Lung (tissue), 12 donors: ENCODE results near the gene DZIP3. TPM values are rescaled to one million over a fixed set of nuclear protein-coding genes. Genes with fewer than 3 reads are reported as not detected.

Source experiments
- ATAC-seq: fragments of 200-7000 bp; cut with Tn5 transposase; one replicate; pipeline ENCODE4 v1.9.1; 2020; ENCODE audit warnings: moderate number of reproducible peaks; ENCODE audit not compliant: insufficient read depth, low FRiP score
- DNase-seq, 3 donors: peaks; one replicate each; pipeline ENCODE4 v3.0.0-alpha.2; 2013 to 2017
- H3K27ac ChIP-seq, 2 donors: one replicate each; pipeline ENCODE4 v1.5.1; 2013; ENCODE audit warnings: mild to moderate bottlenecking in 2 of 2, moderate library complexity in 2 of 2, control low read depth in 1 of 2, inconsistent platforms in 1 of 2, low read depth in 1 of 2, low read length in 1 of 2
- H3K27me3 ChIP-seq, 3 donors: one replicate each; pipeline ENCODE4 v1.5.1; 2013; ENCODE audit warnings: low read length in 2 of 3; ENCODE audit not compliant: control insufficient read depth in 3 of 3, insufficient read depth in 3 of 3
- H3K36me3 ChIP-seq, 4 donors: one replicate each; pipeline ENCODE4 v1.5.1; 2013; ENCODE audit warnings: low read length in 4 of 4, mild to moderate bottlenecking in 1 of 4, moderate library complexity in 1 of 4; ENCODE audit not compliant: control insufficient read depth in 4 of 4, insufficient read depth in 4 of 4
- H3K4me1 ChIP-seq, 5 donors: one replicate each; pipeline ENCODE4 v1.5.1; 2013; ENCODE audit warnings: low read length in 5 of 5, mild to moderate bottlenecking in 2 of 5, moderate library complexity in 1 of 5; ENCODE audit not compliant: control insufficient read depth in 5 of 5, insufficient read depth in 5 of 5
- H3K4me3 ChIP-seq: one replicate; pipeline ENCODE4 v1.5.1; 2013; ENCODE audit warnings: mild to moderate bottlenecking, control low read depth, moderate library complexity
- H3K9ac ChIP-seq, 2 donors: one replicate each; pipeline ENCODE4 v1.5.1; 2013; ENCODE audit warnings: low read length in 2 of 2, control low read depth in 1 of 2; ENCODE audit not compliant: insufficient read depth in 1 of 2
- H3K9me3 ChIP-seq, 4 donors: one replicate each; pipeline ENCODE4 v1.5.1; 2013; ENCODE audit warnings: low read length in 3 of 4, mild to moderate bottlenecking in 1 of 4, moderate library complexity in 1 of 4; ENCODE audit not compliant: control insufficient read depth in 4 of 4, insufficient read depth in 3 of 4
- CTCF ChIP-seq: IDR thresholded peaks from 2 replicates; pipeline ENCODE4 v1.5.1; 2012; ENCODE audit warnings: mild to moderate bottlenecking; ENCODE audit errors: control extremely low read depth, extremely low read depth
- WGBS, 2 donors: extraction: QIAGEN DNeasy Blood & Tissue Kit; methylation state at CpG; one replicate each; pipeline ENCODE4 v1.1.7; 2013; 5-methylcytosine and 5-hydroxymethylcytosine counted together
- polyA plus RNA-seq, 2 donors: library from polyadenylated mRNA; stranded (reverse); fragments of 200-250 nt; gene quantifications; one replicate each; pipeline ENCODE4 v1.2.1, GENCODE V29; 2013
- total RNA-seq, 2 donors: library from RNA; depleted of rRNA in 1 of 2; stranded (reverse); fragments of >200 nt in 1 of 2; gene quantifications; one replicate each; pipeline ENCODE4 v1.2.1, GENCODE V29; 2014 to 2021
- donor health status: control.
- donor health status: control.
- donor health status: Bipolar disorder and iron deficiency.
- donor health status: healthy.
- donor health status: DM: yes; HTN: yes; CAD: no.

Gene DZIP3
- total and polyA plus RNA-seq, 4 donors: 3.8 to 44.1 (median 13.0) TPM

GRCh38 chr3:108719178-108719806, 129.8 kb downstream of the DZIP3 start:
- no peak overlapping the region for H3K9ac ChIP-seq
- H3K27ac ChIP-seq: no peak overlapping the region
- 60 to 78% methylated on average over 2 of the region's 2 CpGs for WGBS, 2 donors
- ATAC-seq: no peak
- no peaks in the 10 kb centered on the region for H3K27me3 ChIP-seq
- TF ChIP-seq CTCF: no peak
- no peaks in the 10 kb centered on the region for H3K36me3 ChIP-seq
- H3K9me3 ChIP-seq: no peaks in the 10 kb centered on the region
- DNase-seq: peak in 2 of 3 donors; percentile 0 to 3
- H3K4me3 ChIP-seq: no peak overlapping the region
- no peaks in the 10 kb centered on the region for H3K4me1 ChIP-seq

DNA sequence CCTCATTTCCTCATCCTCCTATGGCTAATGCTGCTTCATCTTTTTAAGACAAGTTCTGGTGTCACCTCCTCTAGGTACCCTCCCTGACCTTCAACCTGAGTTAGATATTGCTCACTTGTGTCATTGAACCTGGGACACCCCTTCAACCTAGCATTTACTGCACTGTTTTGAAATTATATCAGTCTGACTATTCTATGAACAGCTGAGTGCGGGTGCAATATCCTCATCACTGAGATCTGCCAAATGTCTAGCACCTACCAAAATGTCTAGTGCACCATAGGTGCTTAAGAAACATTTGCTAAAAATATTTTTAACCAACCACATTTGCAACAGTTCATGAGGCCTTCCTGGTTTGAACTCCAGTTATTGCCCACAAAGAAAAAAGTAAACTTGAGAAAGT, 133.2 kb downstream of the DZIP3 start:
- no peak for TF ChIP-seq CTCF
- Histone ChIP-seq H3K9ac (no peak overlapping the region), H3K4me3 (no peak overlapping the region), H3K36me3 (no peaks in the 10 kb centered on the region), H3K27ac (no peak overlapping the region), H3K9me3 (no peaks in the 10 kb centered on the region), H3K27me3 (no peaks in the 10 kb centered on the region), H3K4me1 (no peaks in the 10 kb centered on the region)
- DNase-seq (no peak), ATAC-seq (no peak)
- 49 to 92% methylated on average over 1 of the region's 1 CpG for WGBS, 2 donors

- Histone ChIP-seq H3K9me3 (no peaks in the 10 kb centered on the region), H3K27ac (no peak overlapping the region), H3K4me1 (no peaks in the 10 kb centered on the region), H3K27me3 (no peaks in the 10 kb centered on the region), H3K36me3 (no peaks in the 10 kb centered on the region), H3K9ac (no peak overlapping the region), H3K4me3 (no peak overlapping the region)
- TF ChIP-seq CTCF: no peak
- DNase-seq (no peak), ATAC-seq (no peak)
- WGBS, 2 donors: 60 to 70% methylated on average over 4 of the region's 4 CpGs
Measured at GRCh38 chr3:108724101-108724500, 134.6 kb downstream of the DZIP3 start.

- H3K36me3 ChIP-seq: no peaks in the 10 kb centered on the region
- ATAC-seq (no peak), DNase-seq (no peak)
- no peaks in the 10 kb centered on the region for H3K27me3 ChIP-seq
- H3K9ac ChIP-seq: no peak overlapping the region
- H3K9me3 ChIP-seq: no peaks in the 10 kb centered on the region
- no peaks in the 10 kb centered on the region for H3K4me1 ChIP-seq
- no peak overlapping the region for H3K4me3 ChIP-seq
- no peak for TF ChIP-seq CTCF
- no peak overlapping the region for H3K27ac ChIP-seq
Measured at GRCh38 chr3:108728105-108728504, 138.6 kb downstream of the DZIP3 start.
